RWPE2 (cell line): ENCODE results near the gene TFAP2D.

Source experiments
- ATAC-seq: fragments of 200-7000 bp; cut with Tn5 transposase; 3 replicates; pipeline ENCODE4 v1.9.1; 2021; ENCODE audit warnings: low read depth
- DNase-seq: peaks from one replicate; pipeline ENCODE4 v3.0.0-alpha.2; 2020; ENCODE audit warnings: low spot score
- H3K27ac ChIP-seq: fragments of 450-650 bp; 2 replicates; pipeline ENCODE4 v1.5.1; 2017; ENCODE audit warnings: mild to moderate bottlenecking; ENCODE audit not compliant: poor library complexity, severe bottlenecking
- H3K27me3 ChIP-seq: fragments of 250-450 bp; sonication (Bioruptor Pico); 2 replicates; pipeline ENCODE4 v1.5.1; 2021; ENCODE audit warnings: mild to moderate bottlenecking, moderate library complexity; ENCODE audit not compliant: insufficient read depth, poor library complexity, severe bottlenecking
- H3K36me3 ChIP-seq: fragments of 250-450 bp; sonication (Bioruptor Pico); 2 replicates; pipeline ENCODE4 v1.5.1; 2020; ENCODE audit warnings: low read depth, mild to moderate bottlenecking, moderate library complexity
- H3K4me1 ChIP-seq: fragments of 250-450 bp; sonication (Bioruptor Pico); 2 replicates; pipeline ENCODE4 v1.5.1; 2021; ENCODE audit warnings: mild to moderate bottlenecking, moderate library complexity; ENCODE audit not compliant: insufficient read depth, poor library complexity, severe bottlenecking
- H3K4me3 ChIP-seq: fragments of 250-450 bp; sonication (Bioruptor Pico); 2 replicates; pipeline ENCODE4 v1.5.1; 2021; ENCODE audit warnings: mild to moderate bottlenecking, moderate library complexity; ENCODE audit not compliant: severe bottlenecking
- H3K9me3 ChIP-seq: fragments of 250-450 bp; sonication (Bioruptor Pico); 2 replicates; pipeline ENCODE4 v1.5.1; 2021; ENCODE audit warnings: mild to moderate bottlenecking, moderate library complexity; ENCODE audit not compliant: severe bottlenecking
- TF ChIP-seq, protein P1 (sequence below): fragments of 450-650 bp; IDR thresholded peaks from one replicate; pipeline ENCODE4 v1.5.1; 2017; ENCODE audit warnings: mild to moderate bottlenecking, moderate library complexity; ENCODE audit not compliant: poor library complexity, severe bottlenecking

Gene TFAP2D

DNA sequence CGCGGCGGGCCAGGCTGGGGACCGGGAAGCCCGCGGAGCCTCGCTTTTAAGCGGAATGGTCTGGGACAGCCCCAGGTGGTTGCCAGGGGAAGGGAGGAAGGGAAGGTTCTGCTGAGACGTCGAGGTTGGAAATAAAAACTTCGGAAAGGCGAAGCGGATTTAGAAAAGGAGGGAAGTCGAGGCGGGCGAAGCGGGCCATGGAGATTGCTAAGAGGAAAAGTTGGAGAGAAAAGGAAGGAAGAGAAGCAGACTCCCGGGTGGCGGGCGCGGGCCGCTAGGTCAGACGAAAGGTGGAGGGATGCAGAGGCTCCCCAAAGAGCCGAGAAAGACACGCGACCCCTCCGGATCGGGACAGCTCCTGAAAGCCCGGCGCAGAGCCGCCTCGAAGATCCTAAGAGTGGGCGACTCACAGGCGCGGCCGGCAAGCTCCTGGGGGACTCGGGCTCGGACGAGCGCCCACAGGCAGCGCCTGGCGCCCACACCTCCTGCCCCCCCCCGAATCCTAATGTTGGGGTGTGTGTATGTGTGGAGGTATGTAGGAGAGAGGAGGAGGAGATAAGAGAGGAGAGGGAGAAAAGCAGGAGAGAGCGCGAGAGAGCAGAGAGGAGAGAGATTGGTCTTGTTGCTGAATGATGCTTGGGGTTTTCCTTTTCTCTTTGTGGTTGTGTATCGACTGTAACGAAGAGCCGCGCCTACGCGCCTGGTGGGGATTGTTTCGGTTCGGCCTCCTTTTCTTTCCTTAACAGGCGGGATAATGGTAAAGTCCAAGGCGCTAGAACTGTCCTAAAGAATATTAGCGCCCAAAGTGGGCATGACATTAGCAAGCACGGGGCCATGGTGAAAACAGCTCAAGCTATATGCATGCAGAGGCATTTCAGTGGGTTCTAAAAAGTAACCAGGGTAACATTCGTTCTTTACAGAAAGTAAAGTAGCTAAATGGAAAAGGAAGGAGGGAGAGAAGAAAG lies 106.9 kb downstream of the TFAP2D start:
- DNase-seq (no peak), ATAC-seq (no peak)
- Histone ChIP-seq H3K4me3 (no peak overlapping the region), H3K27me3 (peaks cover 94% of the 10 kb centered on the region), H3K36me3 (no peaks in the 10 kb centered on the region), H3K27ac (no peak overlapping the region), H3K9me3 (no peaks in the 10 kb centered on the region), H3K4me1 (no peaks in the 10 kb centered on the region)
- TF ChIP-seq, protein P1, sequence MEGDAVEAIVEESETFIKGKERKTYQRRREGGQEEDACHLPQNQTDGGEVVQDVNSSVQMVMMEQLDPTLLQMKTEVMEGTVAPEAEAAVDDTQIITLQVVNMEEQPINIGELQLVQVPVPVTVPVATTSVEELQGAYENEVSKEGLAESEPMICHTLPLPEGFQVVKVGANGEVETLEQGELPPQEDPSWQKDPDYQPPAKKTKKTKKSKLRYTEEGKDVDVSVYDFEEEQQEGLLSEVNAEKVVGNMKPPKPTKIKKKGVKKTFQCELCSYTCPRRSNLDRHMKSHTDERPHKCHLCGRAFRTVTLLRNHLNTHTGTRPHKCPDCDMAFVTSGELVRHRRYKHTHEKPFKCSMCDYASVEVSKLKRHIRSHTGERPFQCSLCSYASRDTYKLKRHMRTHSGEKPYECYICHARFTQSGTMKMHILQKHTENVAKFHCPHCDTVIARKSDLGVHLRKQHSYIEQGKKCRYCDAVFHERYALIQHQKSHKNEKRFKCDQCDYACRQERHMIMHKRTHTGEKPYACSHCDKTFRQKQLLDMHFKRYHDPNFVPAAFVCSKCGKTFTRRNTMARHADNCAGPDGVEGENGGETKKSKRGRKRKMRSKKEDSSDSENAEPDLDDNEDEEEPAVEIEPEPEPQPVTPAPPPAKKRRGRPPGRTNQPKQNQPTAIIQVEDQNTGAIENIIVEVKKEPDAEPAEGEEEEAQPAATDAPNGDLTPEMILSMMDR = no peak

DNA sequence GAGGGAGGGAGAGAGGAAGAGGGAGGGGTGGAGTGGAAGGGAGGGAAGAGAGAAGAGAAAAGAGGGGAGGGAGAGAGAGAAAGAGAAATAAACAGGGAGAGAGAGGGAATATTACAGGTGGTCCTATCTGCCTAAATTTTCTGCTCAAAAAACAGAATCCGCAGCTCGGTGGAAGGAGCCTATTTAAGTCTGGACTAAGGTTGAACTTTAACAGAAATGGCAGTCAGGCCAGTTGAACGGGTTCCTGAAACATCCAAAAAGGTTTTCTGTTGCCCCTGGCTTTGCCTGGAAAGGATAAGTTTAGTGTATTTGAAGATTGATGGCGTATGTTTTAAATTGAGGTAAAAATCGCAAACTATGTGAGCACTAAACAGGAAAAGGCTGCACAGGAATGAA lies 107.5 kb downstream of the TFAP2D start:
- TF ChIP-seq, protein P1 = no peak
- Histone ChIP-seq H3K27me3 (peaks cover 98% of the 10 kb centered on the region), H3K4me3 (no peak overlapping the region), H3K4me1 (no peaks in the 10 kb centered on the region), H3K27ac (no peak overlapping the region), H3K36me3 (no peaks in the 10 kb centered on the region), H3K9me3 (no peaks in the 10 kb centered on the region)
- no peak for ATAC-seq
- DNase-seq = no peak

DNA sequence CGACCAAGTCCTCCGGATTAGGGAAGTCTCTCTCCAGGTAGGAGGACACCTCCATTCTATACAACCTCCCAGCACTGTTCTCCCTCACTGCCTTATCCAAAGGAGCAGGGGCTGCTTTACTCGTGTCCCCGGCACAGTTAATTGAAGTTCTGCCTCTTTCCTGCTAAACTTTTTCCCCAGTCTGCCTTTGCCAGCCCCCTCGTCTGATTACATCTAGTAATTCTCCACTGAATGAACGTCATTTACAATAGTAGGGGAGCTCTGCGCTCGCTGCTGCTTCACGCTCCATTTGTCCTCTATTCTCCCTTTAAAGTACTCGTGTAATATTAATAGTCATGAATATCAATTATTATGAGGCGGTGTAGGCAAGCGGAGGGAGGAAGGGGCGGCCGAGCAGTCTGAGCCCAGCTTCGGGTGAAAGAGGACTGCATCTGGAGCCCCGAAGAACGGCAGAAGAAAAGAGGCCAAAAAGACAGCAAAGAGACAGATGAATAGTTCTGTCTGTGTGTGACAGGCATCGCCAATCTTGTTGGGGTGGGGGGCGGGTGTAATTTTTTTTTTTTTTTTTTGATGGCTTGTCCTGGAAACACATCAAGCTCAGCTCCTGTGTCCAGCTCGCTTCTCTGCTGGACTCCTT lies 108.2 kb downstream of the TFAP2D start:
- TF ChIP-seq, protein P1 = no peak
- DNase-seq (no peak), ATAC-seq (no peak)
- Histone ChIP-seq H3K27ac (no peak overlapping the region), H3K27me3 (peaks cover 100% of the 10 kb centered on the region), H3K4me1 (no peaks in the 10 kb centered on the region), H3K36me3 (no peaks in the 10 kb centered on the region), H3K4me3 (no peak overlapping the region), H3K9me3 (no peaks in the 10 kb centered on the region)

GRCh38 chr6:50822078-50822476 lies 108.8 kb downstream of the TFAP2D start:
- no peak for ATAC-seq
- TF ChIP-seq, protein P1 = no peak
- no peak for DNase-seq
- H3K9me3 ChIP-seq = no peaks in the 10 kb centered on the region
- no peak overlapping the region for H3K4me3 ChIP-seq
- H3K4me1 ChIP-seq = no peaks in the 10 kb centered on the region
- H3K27ac ChIP-seq = no peak overlapping the region
- H3K27me3 ChIP-seq = peaks cover 100% of the 10 kb centered on the region
- H3K36me3 ChIP-seq = no peaks in the 10 kb centered on the region
